NCI-H345 treated with DMSO at 0.1 percent for 48 hours (cell line): ENCODE measurements around the gene ATP8A2.
"Not testable (repeated sequence)": the region's sequence is repeated elsewhere in the genome, so short reads cannot be mapped to it uniquely, and the experiment has no call there.

Experiments
- DNase-seq: peaks from one replicate; lab custom pipeline; 2025; ENCODE audit not compliant: unreplicated experiment; lab: John Stamatoyannopoulos, UW

The ATP8A2 gene

GRCh38 chr13:25457566-25457965 lies 85.8 kb downstream of the ATP8A2 start:
- no peak for DNase-seq

GRCh38 chr13:25462301-25463125 lies 90.7 kb downstream of the ATP8A2 start:
- no peak for DNase-seq

GRCh38 chr13:25463496-25463895 lies 91.7 kb downstream of the ATP8A2 start:
- no peak for DNase-seq

- DNase-seq: no peak
These were observed 95.1 kb downstream of the ATP8A2 start for GRCh38 chr13:25466880-25467279.

GRCh38 chr13:25468325-25469168 lies 96.8 kb downstream of the ATP8A2 start:
- peak; percentile 21 for DNase-seq

GRCh38 chr13:25469169-25469525 lies 97.4 kb downstream of the ATP8A2 start:
- DNase-seq: no peak

GRCh38 chr13:25473864-25474263 lies 102.1 kb downstream of the ATP8A2 start:
- no peak for DNase-seq

- DNase-seq: no peak
These were observed 106.4 kb downstream of the ATP8A2 start for GRCh38 chr13:25478186-25478585.

- no peak for DNase-seq
These were observed 117.5 kb downstream of the ATP8A2 start for GRCh38 chr13:25489238-25489637.

- DNase-seq: no peak
These were observed 118.5 kb downstream of the ATP8A2 start for GRCh38 chr13:25490236-25490635.

- DNase-seq: no peak
These were observed 122.3 kb downstream of the ATP8A2 start for GRCh38 chr13:25493931-25494640.

GRCh38 chr13:25494698-25495411 lies 123.1 kb downstream of the ATP8A2 start:
- DNase-seq: no peak

GRCh38 chr13:25501231-25501630 lies 129.5 kb downstream of the ATP8A2 start:
- no peak for DNase-seq

GRCh38 chr13:25502031-25502430 lies 130.3 kb downstream of the ATP8A2 start:
- no peak for DNase-seq

- DNase-seq: no peak
These were observed 130.8 kb downstream of the ATP8A2 start for GRCh38 chr13:25502551-25502950.

GRCh38 chr13:25503856-25504255 lies 132.1 kb downstream of the ATP8A2 start:
- DNase-seq: no peak

- DNase-seq: no peak
These were observed 136.1 kb downstream of the ATP8A2 start for GRCh38 chr13:25507841-25508240.

GRCh38 chr13:25513060-25513459 lies 141.3 kb downstream of the ATP8A2 start:
- not testable (repeated sequence) for DNase-seq

GRCh38 chr13:25518441-25518840 lies 146.7 kb downstream of the ATP8A2 start:
- no peak for DNase-seq

- no peak for DNase-seq
These were observed 154.1 kb downstream of the ATP8A2 start for GRCh38 chr13:25525884-25526283.

- DNase-seq: no peak
These were observed 156.5 kb downstream of the ATP8A2 start for GRCh38 chr13:25528266-25528665.
